HUDEP-2 (cell line): ENCODE measurements around the gene ZNF621.
"Not testable (repeated sequence)": the region's sequence is repeated elsewhere in the genome, so short reads cannot be mapped to it uniquely, and the experiment has no call there.

Source experiments
- DNase-seq, 76 experiments: peaks; one replicate each; lab custom pipeline; 2025; ENCODE audit not compliant: unreplicated experiment in 76 of 76; lab: John Stamatoyannopoulos, UW

The ZNF621 gene

GRCh38 chr3:40532252-40532651 lies 7.5 kb downstream of the ZNF621 start:
- no peak for DNase-seq

- no peak for DNase-seq
Measured at GRCh38 chr3:40534283-40534682, 9.5 kb downstream of the ZNF621 start.

- DNase-seq = no peak
Measured at GRCh38 chr3:40546816-40547215, 22.1 kb downstream of the ZNF621 start.

GRCh38 chr3:40550167-40550566 lies 25.4 kb downstream of the ZNF621 start:
- DNase-seq = no peak

- DNase-seq = no peak
Measured at GRCh38 chr3:40557575-40558161, 32.9 kb downstream of the ZNF621 start.

- DNase-seq = not testable (repeated sequence)
Measured at GRCh38 chr3:40562482-40562881, 37.7 kb downstream of the ZNF621 start.

- DNase-seq = not testable (repeated sequence)
Measured at GRCh38 chr3:40565629-40566028, 40.9 kb downstream of the ZNF621 start.

- no peak for DNase-seq
Measured at GRCh38 chr3:40566694-40567093, 41.9 kb downstream of the ZNF621 start.

GRCh38 chr3:40572588-40572987 lies 47.8 kb downstream of the ZNF621 start:
- DNase-seq = no peak

- DNase-seq = no peak
Measured at GRCh38 chr3:40574050-40574449, 49.3 kb downstream of the ZNF621 start.

- no peak for DNase-seq
Measured at GRCh38 chr3:40574661-40575060, 49.9 kb downstream of the ZNF621 start.

GRCh38 chr3:40576396-40576795 lies 51.6 kb downstream of the ZNF621 start:
- no peak for DNase-seq

GRCh38 chr3:40580494-40581091 lies 55.8 kb downstream of the ZNF621 start:
- peak in 51 of 76 experiments; percentile 2 to 65 (median 24) for DNase-seq

- DNase-seq = no peak
Measured at GRCh38 chr3:40581166-40581565, 56.4 kb downstream of the ZNF621 start.

- no peak for DNase-seq
Measured at GRCh38 chr3:40582401-40583027, 57.8 kb downstream of the ZNF621 start.

- DNase-seq = no peak
Measured at GRCh38 chr3:40583691-40584090, 58.9 kb downstream of the ZNF621 start.

GRCh38 chr3:40584625-40585189 lies 59.9 kb downstream of the ZNF621 start:
- DNase-seq = peak in 66 of 76 experiments; percentile 2 to 78 (median 45)

- DNase-seq = no peak
Measured at GRCh38 chr3:40585381-40586016, 60.7 kb downstream of the ZNF621 start.

GRCh38 chr3:40586901-40587300 lies 62.1 kb downstream of the ZNF621 start:
- DNase-seq = no peak

- no peak for DNase-seq
Measured at GRCh38 chr3:40588406-40588805, 63.6 kb downstream of the ZNF621 start.
